Measurements from ENCODE around the gene SENP1. TPM values are rescaled to one million over a fixed set of nuclear protein-coding genes. Genes with fewer than 3 reads are reported as not detected.

SENP1 gene
- total and polyA plus RNA-seq, 2 of the 13 experiments (the other 11 are each of a cell fraction or from before 2014, with no cell fraction given): 14.0 to 20.2 TPM

- TF ChIP-seq ZNF639 (CRISPR knock-in tag; conservative IDR thresholded peaks at IDR 0.05) (peak; percentile 99), SATB2 (CRISPR knock-in tag; IDR thresholded peaks at IDR 0.05) (no peak), SOX6 (IDR thresholded peaks at IDR 0.05) (no peak), SOX6 (CRISPR knock-in tag; IDR thresholded peaks at IDR 0.05) (peak; percentile 71; the same call in 1 of the 2 replicates), NR2F2 (IDR thresholded peaks at IDR 0.05; ENCODE audit: borderline replicate concordance, low read depth) (peak; percentile 26; the same call in 1 of the 2 replicates), PRDM4 (CRISPR knock-in tag; IDR thresholded peaks at IDR 0.05; ENCODE audit: borderline replicate concordance) (no peak), ZNF550 (CRISPR knock-in tag; IDR thresholded peaks at IDR 0.05; ENCODE audit: borderline replicate concordance) (no peak), ZNF75D (CRISPR knock-in tag; IDR thresholded peaks at IDR 0.05; ENCODE audit: borderline replicate concordance) (no peak), ZNF296 (CRISPR knock-in tag; conservative IDR thresholded peaks at IDR 0.05) (no peak), PCBP1 (IDR thresholded peaks at IDR 0.05; ENCODE audit: borderline replicate concordance, low read depth, low read length) (peak; percentile 97), ZNF276 (CRISPR knock-in tag; IDR thresholded peaks at IDR 0.05; ENCODE audit: low read depth) (no peak), KDM1A (CRISPR knock-in tag; IDR thresholded peaks at IDR 0.05) (no peak; the same call in 1 of the 2 replicates), ZNF230 (CRISPR knock-in tag; IDR thresholded peaks at IDR 0.05) (no peak), ZNF556 (CRISPR knock-in tag; IDR thresholded peaks at IDR 0.05; ENCODE audit: borderline replicate concordance) (peak; percentile 60; the same call in 1 of the 2 replicates), MIER3 (CRISPR knock-in tag; IDR thresholded peaks at IDR 0.05; ENCODE audit: borderline replicate concordance) (peak; percentile 24; the same call in 1 of the 2 replicates), ZNF781 (CRISPR knock-in tag; IDR thresholded peaks at IDR 0.05; ENCODE audit: borderline replicate concordance, not compliant biosample characterization) (peak; percentile 68), ZNF670 (CRISPR knock-in tag; IDR thresholded peaks at IDR 0.05; ENCODE audit: borderline replicate concordance) (no peak), THRA (CRISPR knock-in tag; IDR thresholded peaks at IDR 0.05; ENCODE audit: borderline replicate concordance) (peak; percentile 22; the same call in 1 of the 2 replicates), KAT8 (CRISPR knock-in tag; IDR thresholded peaks at IDR 0.05) (peak; percentile 98), NFE2 (CRISPR knock-in tag; IDR thresholded peaks at IDR 0.05) (0 out of 2 replicates have a peak, but pooled peaks have one; percentile 2), ZNF468 (CRISPR knock-in tag; IDR thresholded peaks at IDR 0.05) (no peak), CC2D1A (CRISPR knock-in tag; IDR thresholded peaks at IDR 0.05) (0 out of 2 replicates have a peak, but pooled peaks have one; percentile 47), ZNF749 (CRISPR knock-in tag; IDR thresholded peaks at IDR 0.05; ENCODE audit: borderline replicate concordance) (no peak; the same call in 1 of the 2 replicates)
These were observed at the start of gene SENP1 (continued) for GRCh38 chr12:48105867-48106680.

Data from HepG2 (cell line).